ENCODE measurements around the gene TMED10.
"Not testable (repeated sequence)": the region's sequence is repeated elsewhere in the genome, so short reads cannot be mapped to it uniquely, and the experiment has no call there.

The TMED10 gene

DNA sequence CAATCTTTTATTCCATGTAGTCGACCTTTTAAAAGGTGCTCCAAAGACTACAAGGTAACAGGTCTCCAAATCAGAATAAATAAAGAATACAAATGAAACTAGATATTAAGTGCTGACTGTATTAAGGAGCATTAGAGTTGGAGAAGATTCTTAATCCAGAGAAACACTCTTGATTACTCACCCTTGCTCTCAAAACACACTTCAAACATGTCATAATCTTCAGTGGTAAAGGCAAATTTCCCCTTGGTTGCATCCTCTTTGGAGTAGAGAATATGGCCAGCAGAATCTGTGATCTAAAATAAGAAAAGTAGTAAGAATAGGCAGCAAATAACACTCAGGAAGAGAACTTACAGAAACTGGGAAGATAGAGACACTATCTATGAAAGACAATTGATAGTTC lies 24.6 kb downstream of the TMED10 start:
- peaks cover 42 to 71% (median 56%) of the 10 kb centered on the region in 11 experiments for H3K36me3 ChIP-seq
- no peak for TF ChIP-seq Cebpa-rat (IDR thresholded peaks at IDR 0.05)
- peaks cover 16 to 77% (median 52%) of the 10 kb centered on the region in 11 experiments; a peak in 18 of 22 replicates for H4K20me1 ChIP-seq
- H3K4me3 ChIP-seq = no peak overlapping the region
- H3K4me1 ChIP-seq = peaks cover 0 to 67% (median 33%) of the 10 kb centered on the region in 10 experiments; a peak in 15 of 20 replicates
- 0 out of 22 replicates have a peak overlapping the region, but pooled peaks of 1 of the 11 experiments have one; percentile 15 for H3K4me2 ChIP-seq
- H3K27me3 ChIP-seq = no peaks in the 10 kb centered on the region
- H3K9me3 ChIP-seq (replicated peaks in 1 of 11) = no peaks in the 10 kb centered on the region
- no peak overlapping the region for H3K9ac ChIP-seq
- H3K27ac ChIP-seq = peak overlapping the region in 2 of 11 experiments; percentile 13 to 15; a peak in 2 of 22 replicates

DNA sequence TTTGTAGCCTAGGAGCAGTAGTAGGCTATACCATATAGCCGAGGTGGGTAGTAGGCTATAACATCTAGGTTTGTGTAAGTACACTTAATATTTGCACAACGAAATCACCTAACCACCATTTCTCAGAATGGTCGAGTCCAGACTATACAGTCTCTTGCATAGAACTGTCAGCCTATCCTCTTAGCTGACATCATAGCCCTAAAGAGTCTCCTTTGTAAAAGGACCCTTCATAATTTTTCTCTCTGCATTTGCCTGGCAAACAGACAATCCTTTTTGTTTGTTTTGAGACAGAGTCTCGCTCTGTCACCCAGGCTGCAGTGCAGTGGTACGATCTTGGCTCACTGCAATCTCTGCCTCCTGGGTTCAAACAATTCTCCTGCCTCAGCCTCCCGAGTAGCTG lies 25.8 kb downstream of the TMED10 start:
- H3K9ac ChIP-seq; H3K27me3 ChIP-seq; H3K9me3 ChIP-seq (replicated peaks in 1 of 11); H3K4me3 ChIP-seq: not testable (repeated sequence)
- H3K4me2 ChIP-seq = peak overlapping the region in 7 of 11 experiments; percentile 35 to 68 (median 48); a peak in 11 of 22 replicates
- H3K4me1 ChIP-seq = peaks cover under 1 to 79% (median 44%) of the 10 kb centered on the region in 10 experiments; a peak in 18 of 20 replicates
- peaks cover 51 to 77% (median 61%) of the 10 kb centered on the region in 11 experiments for H3K36me3 ChIP-seq
- H4K20me1 ChIP-seq = peaks cover 10 to 65% (median 39%) of the 10 kb centered on the region in 11 experiments; a peak in 18 of 22 replicates
- peak overlapping the region in 7 of 11 experiments; percentile 20 to 60 (median 40); a peak in 9 of 22 replicates for H3K27ac ChIP-seq

DNA sequence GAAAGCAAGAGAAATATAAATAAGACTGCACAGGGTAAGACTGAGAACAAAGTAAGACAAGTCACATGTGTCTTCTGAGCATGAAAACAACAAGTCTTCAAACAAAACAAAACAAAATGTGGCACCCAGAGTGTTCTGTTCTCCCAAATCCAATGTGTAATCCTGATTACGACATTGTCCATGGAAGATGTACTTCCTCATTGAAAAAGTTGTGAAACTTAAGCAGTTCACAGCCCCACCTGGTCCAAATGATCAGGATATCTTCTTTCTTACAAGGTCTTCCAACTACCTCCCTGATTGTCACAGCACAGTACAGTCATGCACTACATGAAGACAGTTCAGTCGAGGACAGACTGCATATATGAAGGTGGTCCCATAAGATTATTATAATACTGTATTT lies 26.3 kb downstream of the TMED10 start:
- TF ChIP-seq Cebpa-rat (IDR thresholded peaks at IDR 0.05) = peak in 1 of 11 experiments; percentile 40; a peak in 1 of 22 replicates
- Histone ChIP-seq H3K9ac (no peak overlapping the region), H3K4me3 (no peak overlapping the region), H3K36me3 (peaks cover 51 to 76% (median 61%) of the 10 kb centered on the region in 11 experiments), H3K4me1 (peaks cover 5 to 84% (median 48%) of the 10 kb centered on the region in 10 experiments), H4K20me1 (peaks cover 8 to 61% (median 35%) of the 10 kb centered on the region in 11 experiments; a peak in 17 of 22 replicates), H3K9me3 (replicated peaks in 1 of 11) (no peaks in the 10 kb centered on the region), H3K27ac (peak overlapping the region in 10 of 11 experiments; percentile 7 to 60 (median 40); a peak in 14 of 22 replicates), H3K27me3 (no peaks in the 10 kb centered on the region), H3K4me2 (peak overlapping the region in 7 of 11 experiments; percentile 35 to 68 (median 48); a peak in 12 of 22 replicates)

DNA sequence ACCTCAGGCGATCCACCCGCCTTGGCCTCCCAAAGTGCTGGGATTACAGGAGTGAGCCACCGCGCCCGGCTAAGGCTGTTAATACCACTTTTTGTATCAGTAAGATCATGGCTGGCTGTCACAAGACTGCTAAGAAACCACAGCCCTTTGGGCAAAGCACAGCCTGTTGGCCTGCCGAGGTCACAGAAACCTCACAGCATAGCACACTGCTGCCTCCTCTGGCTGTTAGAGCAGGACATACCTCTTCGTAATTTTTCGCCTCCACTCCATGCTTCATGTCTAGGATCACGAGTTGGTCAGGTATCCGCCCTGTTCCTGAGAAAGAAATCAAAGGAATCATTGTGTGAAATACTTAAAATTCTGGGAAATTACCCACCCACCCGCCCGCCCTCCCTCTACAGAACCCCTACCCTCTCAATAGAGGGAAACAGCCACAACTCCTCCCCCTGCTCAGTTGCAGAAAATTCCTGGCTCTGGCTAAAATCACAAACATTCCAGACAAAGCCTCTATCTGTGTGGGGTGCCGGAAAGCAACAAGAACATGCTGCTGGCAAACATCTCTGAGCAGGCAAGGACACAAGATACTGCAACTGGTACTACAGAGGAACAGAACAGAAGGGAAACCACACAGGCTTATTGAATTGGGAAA lies 28.9 kb downstream of the TMED10 start:
- no peaks in the 10 kb centered on the region for H3K27me3 ChIP-seq
- no peaks in the 10 kb centered on the region for H3K9me3 ChIP-seq (replicated peaks in 1 of 11)
- H3K4me1 ChIP-seq = peaks cover 13 to 99% (median 65%) of the 10 kb centered on the region in 10 experiments
- H3K27ac ChIP-seq = peak overlapping the region in 10 of 11 experiments; percentile 13 to 80 (median 34); a peak in 16 of 22 replicates
- no peak overlapping the region for H3K9ac ChIP-seq
- H3K36me3 ChIP-seq = peaks cover 51 to 96% (median 78%) of the 10 kb centered on the region in 11 experiments
- H4K20me1 ChIP-seq = peaks cover 0 to 68% (median 25%) of the 10 kb centered on the region in 11 experiments; a peak in 15 of 22 replicates
- no peak overlapping the region for H3K4me3 ChIP-seq
- no peak for TF ChIP-seq Cebpa-rat (IDR thresholded peaks at IDR 0.05)
- peak overlapping the region in 5 of 11 experiments; percentile 10 to 85 (median 23); a peak in 6 of 22 replicates for H3K4me2 ChIP-seq

DNA sequence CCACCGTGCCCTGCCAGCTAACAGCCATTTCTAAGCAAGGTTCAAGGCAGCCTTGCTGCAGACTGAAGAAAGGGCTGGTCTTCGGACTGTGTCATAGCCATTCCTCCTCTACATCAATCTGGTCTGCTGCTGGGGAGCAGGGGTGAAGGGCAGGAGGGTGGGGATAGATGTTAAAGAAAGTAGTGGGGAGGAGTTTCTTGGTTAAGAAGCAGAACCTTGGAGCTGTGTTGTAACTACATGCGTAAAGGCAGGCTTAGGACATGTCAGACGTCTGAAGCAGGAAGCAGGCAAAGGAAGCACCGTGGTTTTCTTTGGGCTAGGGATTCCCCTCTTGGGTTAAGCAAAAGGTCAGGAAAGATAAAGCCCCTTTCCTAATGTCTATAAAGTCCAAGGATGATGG lies 31.5 kb downstream of the TMED10 start:
- Histone ChIP-seq H3K27me3 (no peaks in the 10 kb centered on the region), H3K9ac (peak overlapping the region in 10 of 11 experiments; percentile 1 to 62 (median 48); a peak in 12 of 22 replicates), H3K4me2 (peak overlapping the region; percentile 46 to 94 (median 75)), H3K9me3 (replicated peaks in 1 of 11) (no peaks in the 10 kb centered on the region), H3K27ac (peak overlapping the region; percentile 47 to 80 (median 72); a peak in 21 of 22 replicates), H3K4me1 (peaks cover 19 to 99% (median 74%) of the 10 kb centered on the region in 10 experiments), H4K20me1 (peaks cover 0 to 70% (median 12%) of the 10 kb centered on the region in 11 experiments; a peak in 11 of 22 replicates), H3K36me3 (peaks cover 31 to 94% (median 65%) of the 10 kb centered on the region in 11 experiments), H3K4me3 (peak overlapping the region in 2 of 10 experiments; percentile 3 to 16; a peak in 2 of 20 replicates)
- peak in 5 of 11 experiments; percentile 27 to 57 (median 41); a peak in 5 of 22 replicates for TF ChIP-seq Cebpa-rat (IDR thresholded peaks at IDR 0.05)

DNA sequence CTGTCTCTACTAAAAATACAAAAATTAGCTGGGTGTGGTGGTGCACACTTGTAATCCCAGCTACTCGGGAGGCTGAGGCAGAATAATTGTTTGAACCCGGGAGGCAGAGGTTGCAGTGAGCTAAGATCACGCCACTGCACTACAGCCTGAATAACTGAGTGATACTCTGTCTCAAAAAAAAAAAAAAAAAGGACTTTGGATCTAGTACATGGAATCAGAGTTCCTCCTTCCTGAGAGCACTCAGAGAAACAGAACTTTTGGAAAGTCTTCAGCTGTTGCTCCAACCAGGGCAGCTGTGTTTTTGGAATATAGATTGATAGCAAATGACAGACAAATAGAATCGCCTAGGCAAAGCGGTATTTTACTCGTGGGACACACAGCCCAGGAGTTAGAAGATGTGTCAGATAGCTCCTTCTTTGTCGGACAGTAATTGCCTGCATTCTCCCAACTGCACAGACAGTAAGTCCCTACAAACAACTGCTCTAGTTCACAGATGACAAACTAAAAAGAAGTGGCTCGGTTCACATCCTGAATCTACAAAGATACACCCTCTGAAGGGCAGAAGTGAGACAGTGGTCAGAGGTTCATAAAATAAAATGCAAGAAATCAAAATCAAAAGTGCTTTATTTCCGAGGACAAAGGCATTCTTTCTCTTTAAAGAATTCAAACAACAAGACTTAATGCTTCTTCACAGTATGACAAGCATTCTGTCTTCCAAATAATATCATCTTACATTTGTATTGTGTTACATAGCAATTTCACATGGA lies 32.5 kb downstream of the TMED10 start:
- Histone ChIP-seq H3K4me2 (peak overlapping the region in 8 of 11 experiments; percentile 73 to 94 (median 84); a peak in 16 of 22 replicates), H3K9me3 (replicated peaks in 1 of 11) (no peaks in the 10 kb centered on the region), H3K36me3 (peaks cover 21 to 84% (median 55%) of the 10 kb centered on the region in 11 experiments), H3K27ac (peak overlapping the region in 10 of 11 experiments; percentile 54 to 80 (median 72); a peak in 19 of 22 replicates), H3K27me3 (no peaks in the 10 kb centered on the region), H3K9ac (peak overlapping the region in 3 of 11 experiments; percentile 8 to 62 (median 49); a peak in 3 of 22 replicates), H3K4me1 (peaks cover 26 to 99% (median 77%) of the 10 kb centered on the region in 10 experiments), H4K20me1 (peaks cover 0 to 67% (median 6%) of the 10 kb centered on the region in 11 experiments; a peak in 10 of 22 replicates), H3K4me3 (no peak overlapping the region)
- TF ChIP-seq Cebpa-rat (IDR thresholded peaks at IDR 0.05) = no peak

DNA sequence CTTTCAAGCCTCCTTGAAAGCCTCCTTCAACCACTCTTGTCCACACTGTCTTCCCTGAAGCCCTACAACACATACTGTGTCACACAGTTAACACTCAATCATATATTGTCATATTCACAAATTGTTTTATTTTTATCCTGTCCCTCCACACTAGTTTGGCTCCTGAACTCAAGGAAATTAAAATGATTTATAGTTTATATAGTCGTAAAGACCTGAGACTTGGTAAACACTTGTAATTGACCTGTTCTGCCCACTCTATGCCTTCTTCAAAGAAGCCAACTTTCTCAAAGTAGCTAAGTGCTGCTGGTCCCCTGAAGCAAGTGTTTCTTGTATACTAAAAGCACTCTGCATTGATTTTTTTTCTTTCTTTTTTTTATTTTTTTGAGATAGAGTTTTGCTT lies 33.9 kb downstream of the TMED10 start:
- peaks cover 39 to 100% (median 86%) of the 10 kb centered on the region in 10 experiments for H3K4me1 ChIP-seq
- H3K36me3 ChIP-seq = peaks cover 15 to 71% (median 43%) of the 10 kb centered on the region in 11 experiments
- H4K20me1 ChIP-seq = peaks cover 0 to 70% (median 5%) of the 10 kb centered on the region in 11 experiments; a peak in 9 of 22 replicates
- peak overlapping the region in 8 of 11 experiments; percentile 6 to 71 (median 25); a peak in 9 of 22 replicates for H3K27ac ChIP-seq
- H3K4me2 ChIP-seq = peak overlapping the region in 4 of 11 experiments; percentile 19 to 94 (median 62); a peak in 7 of 22 replicates
- H3K9me3 ChIP-seq (replicated peaks in 1 of 11) = no peaks in the 10 kb centered on the region
- H3K27me3 ChIP-seq = no peaks in the 10 kb centered on the region
- TF ChIP-seq Cebpa-rat (IDR thresholded peaks at IDR 0.05) = no peak
- peak overlapping the region in 1 of 11 experiments; percentile 22; a peak in 2 of 22 replicates for H3K9ac ChIP-seq
- no peak overlapping the region for H3K4me3 ChIP-seq

DNA sequence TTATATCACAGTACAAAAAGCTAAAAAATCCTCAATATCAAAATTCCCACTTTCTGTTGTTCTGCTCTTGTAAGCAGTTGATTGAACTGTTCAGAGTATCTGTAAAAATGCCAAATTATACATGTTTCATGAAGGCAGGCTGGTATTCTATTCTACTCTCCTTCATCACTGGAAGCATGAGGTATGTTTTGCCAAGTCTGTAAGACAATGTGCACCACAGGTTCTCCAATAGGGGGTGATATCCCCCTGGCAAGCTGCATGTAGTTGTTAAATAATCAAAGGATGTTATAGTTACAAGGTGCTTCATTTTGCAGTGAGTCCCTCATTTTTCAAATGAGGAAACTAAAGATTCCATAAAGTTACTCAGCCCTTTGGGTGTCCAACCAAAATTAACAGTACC lies 34.4 kb downstream of the TMED10 start:
- Histone ChIP-seq H4K20me1 (peaks cover 0 to 70% (median 5%) of the 10 kb centered on the region in 11 experiments; a peak in 9 of 22 replicates), H3K4me3 (no peak overlapping the region), H3K27ac (peak overlapping the region in 8 of 11 experiments; percentile 6 to 34 (median 21); a peak in 9 of 22 replicates), H3K4me2 (peak overlapping the region in 4 of 11 experiments; percentile 19 to 94 (median 62); a peak in 7 of 22 replicates), H3K9me3 (replicated peaks in 1 of 11) (no peaks in the 10 kb centered on the region), H3K9ac (peak overlapping the region in 1 of 11 experiments; percentile 22; a peak in 2 of 22 replicates), H3K36me3 (peaks cover 10 to 66% (median 38%) of the 10 kb centered on the region in 11 experiments; a peak in 21 of 22 replicates), H3K4me1 (peaks cover 39 to 100% (median 84%) of the 10 kb centered on the region in 10 experiments), H3K27me3 (no peaks in the 10 kb centered on the region)
- no peak for TF ChIP-seq Cebpa-rat (IDR thresholded peaks at IDR 0.05)
